ENCODE measurements around the gene POU3F1.
"Not testable (repeated sequence)": the region's sequence is repeated elsewhere in the genome, so short reads cannot be mapped to it uniquely, and the experiment has no call there.

Gene POU3F1

GRCh38 chr1:38046884-38047602, 450 bp upstream of the POU3F1 start:
- DNase-seq, result peak; percentile 86

DNA sequence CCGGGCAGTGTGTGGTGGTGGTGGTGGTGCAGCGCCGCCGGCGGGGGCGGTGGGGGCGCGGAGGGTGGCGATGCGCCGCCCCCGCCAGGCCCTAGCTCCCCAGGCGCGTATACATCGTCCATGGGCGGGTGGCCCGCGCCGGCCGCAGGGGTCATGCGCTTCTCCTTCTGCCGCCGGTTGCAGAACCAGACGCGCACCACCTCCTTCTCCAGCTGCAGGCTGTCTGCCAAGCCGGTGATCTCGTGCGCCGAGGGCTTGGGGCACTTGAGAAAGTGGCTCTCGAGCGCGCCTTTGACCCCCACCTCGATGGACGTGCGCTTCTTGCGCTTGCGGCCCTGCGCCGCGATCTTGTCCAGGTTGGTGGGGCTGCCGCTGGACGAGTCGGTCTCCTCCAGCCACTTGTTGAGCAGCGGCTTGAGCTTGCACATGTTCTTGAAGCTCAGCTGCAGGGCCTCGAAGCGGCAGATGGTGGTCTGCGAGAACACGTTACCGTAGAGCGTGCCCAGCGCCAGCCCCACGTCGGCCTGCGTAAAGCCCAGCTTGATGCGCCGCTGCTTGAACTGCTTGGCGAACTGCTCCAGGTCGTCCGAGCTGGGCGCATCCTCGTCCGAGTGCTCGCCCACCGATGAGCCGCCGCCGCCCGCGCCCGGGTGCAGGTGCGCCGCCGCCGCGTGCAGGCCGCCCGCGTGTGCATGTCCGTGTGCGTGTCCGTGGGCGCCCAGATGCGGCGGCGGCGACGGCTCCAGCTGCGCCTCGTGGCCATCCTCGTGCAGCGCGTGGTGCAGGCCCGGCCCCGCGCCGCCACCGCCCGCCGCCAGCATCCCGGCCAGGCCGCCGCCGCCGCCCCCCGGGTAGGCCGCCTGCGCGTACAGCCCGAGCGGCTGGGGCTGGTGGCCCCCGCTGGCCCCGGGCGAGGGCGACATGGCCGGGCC, 926 bp downstream of the POU3F1 start:
- DNase-seq, result no peak

DNA sequence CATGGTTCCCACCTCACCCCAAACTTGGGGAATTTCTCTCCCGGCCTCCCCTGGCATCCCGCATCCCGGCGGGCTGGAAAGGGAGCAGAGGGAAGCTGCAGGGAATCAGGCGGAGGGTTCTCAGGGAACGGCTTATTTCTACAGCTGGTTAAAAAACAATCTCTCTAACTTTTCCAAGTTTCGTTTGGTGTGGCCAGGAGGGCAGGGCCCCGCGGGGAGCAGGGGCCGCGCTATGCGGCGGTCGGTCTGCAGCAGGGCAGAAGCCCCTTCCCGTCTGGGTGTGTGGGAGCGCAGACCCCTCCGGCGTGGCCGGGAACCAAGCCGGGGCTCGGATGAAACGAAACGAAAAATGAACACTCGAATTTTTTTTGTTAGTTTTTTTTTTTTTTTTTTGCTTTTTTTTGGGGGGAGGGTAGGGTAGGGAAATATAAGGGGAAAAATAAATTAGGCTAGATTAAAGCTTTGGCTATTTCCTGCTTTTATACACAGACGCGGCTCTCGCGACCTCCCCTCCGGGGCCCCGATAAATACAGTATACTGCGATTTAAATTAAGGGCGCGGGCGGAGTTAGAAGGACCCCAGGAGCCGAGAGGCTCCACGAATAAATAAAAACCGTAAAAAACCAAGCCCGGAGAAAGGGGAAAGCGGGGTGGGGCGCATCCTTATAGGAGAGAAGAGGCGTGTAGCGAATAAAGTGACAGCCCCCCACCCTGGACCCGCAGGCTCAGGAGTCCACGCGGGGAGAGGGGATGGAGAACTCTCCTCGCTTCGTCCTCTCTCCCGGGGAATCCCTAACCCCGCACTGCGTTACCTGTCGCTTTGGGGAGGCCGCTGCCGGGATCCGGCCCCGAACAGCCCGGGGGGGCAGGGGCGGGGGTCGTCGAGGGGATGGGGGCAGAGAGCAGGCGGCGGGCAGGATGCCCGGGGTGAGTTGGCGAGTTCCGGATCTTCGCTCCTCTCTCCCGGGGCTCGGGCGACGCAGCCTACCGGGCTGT, 2.1 kb downstream of the POU3F1 start:
- DNase-seq, result no peak

- DNase-seq, result no peak
Observed at GRCh38 chr1:38043036-38043747, 3.4 kb downstream of the POU3F1 start.

- no peak for DNase-seq
Observed at GRCh38 chr1:38041936-38042834, 4.4 kb downstream of the POU3F1 start.

DNA sequence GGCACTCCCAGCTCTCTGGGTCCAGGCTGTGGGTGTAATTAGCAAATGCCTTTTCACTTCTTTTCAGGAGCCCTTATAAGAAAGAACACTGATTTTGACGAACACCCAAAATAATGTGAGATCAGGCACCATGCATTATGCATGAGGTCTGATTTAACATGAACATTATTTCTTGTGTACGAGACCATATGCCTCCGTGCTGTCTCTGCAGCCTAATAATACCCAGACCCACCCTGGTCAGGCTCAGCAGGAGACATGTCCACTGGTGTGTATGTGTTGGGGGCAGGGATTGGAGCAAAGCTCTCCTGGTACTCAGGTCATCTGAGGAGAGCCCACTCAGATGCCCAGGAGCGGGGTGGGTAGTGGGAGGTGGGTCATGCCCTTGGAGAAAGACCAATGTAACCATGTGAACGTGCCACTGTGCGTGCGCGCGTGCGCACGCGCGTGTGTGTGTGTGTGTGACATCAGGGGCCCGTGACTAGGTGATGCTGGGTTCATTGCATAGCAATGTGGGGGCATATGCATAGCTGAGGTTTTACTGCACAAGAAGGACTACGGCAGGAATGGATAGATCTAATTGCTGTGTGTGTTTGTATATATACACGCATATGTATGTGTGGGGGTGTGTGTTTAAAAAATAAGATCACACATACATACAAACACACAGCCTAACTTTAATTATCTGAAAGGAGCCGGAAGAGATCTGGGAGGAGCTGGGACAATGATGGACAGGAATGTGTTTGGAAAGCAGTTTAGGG, 7.1 kb downstream of the POU3F1 start:
- no peak for DNase-seq

- DNase-seq, result no peak
Observed at GRCh38 chr1:38038861-38039260, 7.7 kb downstream of the POU3F1 start.

- no peak for DNase-seq
Observed at GRCh38 chr1:38037221-38037939, 9.2 kb downstream of the POU3F1 start.

DNA sequence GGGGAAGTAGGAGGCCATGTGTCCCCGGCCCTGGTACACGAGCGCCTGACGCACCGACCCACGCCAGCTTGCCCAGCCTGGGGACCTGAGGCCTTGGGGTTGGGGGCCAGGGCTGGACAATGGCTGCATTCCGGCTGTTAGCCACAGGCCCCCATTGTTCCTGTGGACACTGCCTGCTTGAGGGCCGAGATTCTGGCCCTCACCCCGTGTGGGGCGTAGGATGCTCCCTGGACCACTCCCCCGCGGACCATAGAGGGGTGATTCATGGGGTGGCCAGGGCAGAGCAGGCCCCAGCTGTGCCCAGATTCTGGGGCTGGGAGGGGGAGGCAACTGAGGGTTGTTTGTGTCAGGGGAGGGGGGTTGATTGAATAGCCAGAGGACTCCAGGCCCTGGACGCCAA, 11.7 kb downstream of the POU3F1 start:
- no peak for DNase-seq

- not testable (repeated sequence) for DNase-seq
Observed at GRCh38 chr1:38032992-38033391, 13.6 kb downstream of the POU3F1 start.

DNA sequence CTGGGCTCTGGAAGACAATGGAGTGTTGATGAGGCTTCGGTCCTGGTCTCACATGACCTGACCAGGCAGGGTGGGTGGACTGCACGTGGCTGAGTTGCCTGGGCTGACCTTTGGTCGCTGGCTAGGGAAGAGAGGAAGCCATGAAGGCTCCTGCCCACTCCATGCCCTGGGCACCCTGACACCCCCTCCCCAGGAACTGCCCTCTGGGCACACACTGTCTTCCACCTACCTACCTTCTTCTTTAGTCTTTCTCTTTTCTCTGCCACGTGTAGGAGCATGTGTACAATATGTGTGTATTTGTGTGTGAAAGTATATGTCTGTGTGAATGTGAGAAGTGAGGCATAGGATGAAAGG, 15.1 kb downstream of the POU3F1 start:
- no peak for DNase-seq

- DNase-seq, result no peak
Observed at GRCh38 chr1:38030596-38031512, 15.7 kb downstream of the POU3F1 start.

GRCh38 chr1:38029685-38030511, 16.7 kb downstream of the POU3F1 start:
- DNase-seq, result no peak

DNA sequence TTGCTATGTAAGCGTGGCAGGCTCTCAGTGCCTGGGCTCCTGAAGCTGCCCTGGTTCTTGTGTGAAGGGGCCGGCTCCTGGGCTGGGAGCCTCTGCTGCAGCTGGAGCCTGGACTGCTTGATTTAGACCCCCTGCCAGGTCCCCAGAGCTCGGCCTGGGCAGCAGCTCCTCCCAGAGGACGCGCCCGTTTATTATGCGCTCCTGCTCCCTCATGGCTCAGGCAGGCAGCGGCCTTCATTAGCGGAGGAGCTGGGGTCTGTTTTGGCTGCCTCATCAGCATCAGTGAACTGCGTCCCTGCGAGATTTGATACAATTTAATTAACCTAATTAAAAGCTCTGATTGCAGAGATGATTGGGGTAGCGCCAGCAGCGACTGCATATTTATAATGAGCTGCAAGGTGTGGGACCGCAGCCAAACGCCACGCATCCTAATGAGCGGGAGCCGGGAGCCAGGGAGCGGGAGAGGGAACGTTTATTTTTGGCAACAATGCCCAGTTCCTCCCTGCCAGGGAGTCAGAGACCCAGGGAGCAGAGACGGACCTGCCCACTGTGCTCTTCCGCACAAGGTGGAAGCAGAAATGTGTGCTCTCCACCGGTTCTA, 17.4 kb downstream of the POU3F1 start:
- peak; percentile 86 to 87 for DNase-seq

DNA sequence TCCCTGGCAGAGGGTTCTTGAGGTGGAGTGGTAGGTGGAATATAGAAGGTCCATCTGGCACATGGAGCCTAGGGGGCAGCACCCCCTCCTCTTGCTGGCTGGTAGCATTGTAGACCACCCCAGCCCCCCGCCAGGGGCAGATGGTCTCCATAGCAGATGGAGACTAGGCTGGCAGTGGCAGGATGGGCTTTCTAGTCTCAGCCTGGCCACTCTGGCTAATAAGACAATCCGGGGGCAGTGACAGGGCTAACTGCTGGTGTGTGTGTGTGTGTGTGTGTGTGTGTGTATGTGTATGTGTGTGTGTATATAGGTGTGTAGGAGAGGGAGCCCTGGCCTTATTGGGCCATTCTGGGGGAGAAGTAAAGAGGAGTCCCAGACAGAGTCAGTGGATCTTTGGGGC, 17.9 kb downstream of the POU3F1 start:
- no peak for DNase-seq

DNA sequence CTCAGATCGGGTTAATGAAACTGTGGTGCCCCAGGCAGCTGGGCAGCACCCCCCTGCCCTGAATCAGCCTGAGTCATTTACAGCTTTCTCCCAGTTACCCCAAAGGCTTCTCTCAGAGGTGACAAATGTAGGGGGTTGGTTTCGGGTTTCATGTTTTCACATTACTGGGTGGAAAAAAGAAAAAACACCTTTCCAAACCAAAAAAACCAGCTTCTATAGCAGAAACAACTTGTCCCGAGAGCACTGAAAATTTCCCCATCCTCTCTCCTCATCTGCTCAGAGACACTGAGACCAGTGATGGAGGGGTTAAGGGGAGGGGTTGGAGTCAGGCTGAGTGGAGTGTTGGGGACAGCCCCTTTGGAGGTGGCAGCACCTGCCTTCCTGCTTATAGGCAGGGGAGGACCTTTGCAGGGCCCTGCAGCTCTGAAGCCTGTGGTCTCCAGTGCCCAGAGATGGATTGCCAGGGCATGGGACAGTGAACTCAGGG, 18.4 kb downstream of the POU3F1 start:
- DNase-seq, result peak in 1 of 2 experiments; percentile 35
